HepG2 (cell line): Measurements from ENCODE around the gene NFATC3. TPM values are rescaled to one million over a fixed set of nuclear protein-coding genes. Genes with fewer than 3 reads are reported as not detected.

Experiments
- CBX1 ChIP-seq: IDR thresholded peaks from one replicate; pipeline ENCODE4 v1.6.1; 2016; ENCODE audit warnings: antibody characterized with exemption, low read depth
- MTA3 ChIP-seq: sonication (generic); formaldehyde crosslinking; IDR thresholded peaks from 2 replicates; pipeline ENCODE4 v1.4.0; 2020; ENCODE audit warnings: missing genetic modification reagents
- NFIC ChIP-seq: IDR thresholded peaks from 2 replicates; pipeline ENCODE4 v1.6.1; 2012; ENCODE audit warnings: mild to moderate bottlenecking, low read length, inconsistent platforms
- NFRKB ChIP-seq: fragments of 450-650 bp; IDR thresholded peaks from 2 replicates; pipeline ENCODE4 v1.6.1; 2017
- SMAD3 ChIP-seq: sonication (generic); formaldehyde crosslinking; IDR thresholded peaks from 2 replicates; pipeline ENCODE4 v1.4.0; 2020; ENCODE audit warnings: missing genetic modification reagents
- SP140L ChIP-seq: sonication (generic); formaldehyde crosslinking; IDR thresholded peaks from 2 replicates; pipeline ENCODE4 v1.4.0; 2020; ENCODE audit warnings: missing genetic modification reagents, borderline replicate concordance
- STAG1 ChIP-seq: sonication (generic); formaldehyde crosslinking; IDR thresholded peaks from 2 replicates; pipeline ENCODE4 v1.4.0; 2020; ENCODE audit warnings: missing genetic modification reagents
- U2AF2 ChIP-seq: fragments of 200-400 bp; formaldehyde crosslinking; IDR thresholded peaks from 2 replicates; pipeline ENCODE4 v1.6.1; 2017; ENCODE audit warnings: low read depth, mild to moderate bottlenecking, low read length
- ZNF3 ChIP-seq: IDR thresholded peaks from 2 replicates; pipeline ENCODE4 v1.7.0; 2017; ENCODE audit warnings: inconsistent platforms
- ZNF350 ChIP-seq: sonication (generic); formaldehyde crosslinking; IDR thresholded peaks from 2 replicates; pipeline ENCODE4 v1.4.0; 2020; ENCODE audit warnings: mild to moderate bottlenecking, low read depth, missing genetic modification reagents, borderline replicate concordance
- ZNF713 ChIP-seq: sonication (generic); formaldehyde crosslinking; IDR thresholded peaks from 2 replicates; pipeline ENCODE4 v1.4.0; 2020; ENCODE audit warnings: mild to moderate bottlenecking, missing genetic modification reagents
- ZNF850 ChIP-seq: sonication (generic); formaldehyde crosslinking; conservative IDR thresholded peaks from 2 replicates; pipeline ENCODE4 v1.9.0; 2021; ENCODE audit warnings: mild to moderate bottlenecking, missing genetic modification reagents
- polyA plus RNA-seq, 8 experiments: library from polyadenylated mRNA; depleted of rRNA in 3 of 8; stranded (reverse) in 7 of 8; unstranded in 1 of 8; fragments of >200 nt; fragmentation: Illumina TruSeq in 4 of 8; extraction: Trizol in 4 of 8; gene quantifications; 2 replicates each; pipeline versions ENCODE4 v1.2.1 to v1.2.3, GENCODE V29; 2011 to 2016; ENCODE audit warnings: low read depth in 4 of 8, missing spikeins in 1 of 8, mixed read lengths in 1 of 8; ENCODE audit not compliant: insufficient read depth in 1 of 8
- total RNA-seq, 5 experiments: library from RNA; depleted of rRNA; stranded (reverse); fragments of >200 nt; fragmentation: Illumina TruSeq; extraction: Trizol; gene quantifications; 2 replicates each; pipeline ENCODE4 v1.2.3, GENCODE V29; 2016; ENCODE audit warnings: low read depth in 1 of 5
- TF ChIP-seq, protein P1 (sequence below): sonication (generic); formaldehyde crosslinking; IDR thresholded peaks from 2 replicates; pipeline ENCODE4 v1.4.0; 2020; ENCODE audit warnings: missing genetic modification reagents, mild to moderate bottlenecking, borderline replicate concordance
- TF ChIP-seq, protein P2 (sequence below): sonication (generic); formaldehyde crosslinking; IDR thresholded peaks from 2 replicates; pipeline ENCODE4 v1.5.0; 2020; ENCODE audit warnings: mild to moderate bottlenecking, missing genetic modification reagents
- TF ChIP-seq, protein P3 (sequence below): sonication (generic); formaldehyde crosslinking; IDR thresholded peaks from 2 replicates; pipeline ENCODE4 v1.5.1; 2020; ENCODE audit warnings: missing genetic modification reagents, mild to moderate bottlenecking, borderline replicate concordance
- TF ChIP-seq, protein P4 (sequence below): fragments of 450-650 bp; IDR thresholded peaks from 2 replicates; pipeline ENCODE4 v1.6.1; 2016
- TF ChIP-seq, protein P5 (sequence below): sonication (generic); formaldehyde crosslinking; IDR thresholded peaks from 2 replicates; pipeline ENCODE4 v1.5.0; 2020; ENCODE audit warnings: missing genetic modification reagents

NFATC3 gene
- total and polyA plus RNA-seq, 2 of the 13 experiments (the other 11 are each of a cell fraction or from before 2014, with no cell fraction given) = 52.6 to 62.7 TPM

DNA sequence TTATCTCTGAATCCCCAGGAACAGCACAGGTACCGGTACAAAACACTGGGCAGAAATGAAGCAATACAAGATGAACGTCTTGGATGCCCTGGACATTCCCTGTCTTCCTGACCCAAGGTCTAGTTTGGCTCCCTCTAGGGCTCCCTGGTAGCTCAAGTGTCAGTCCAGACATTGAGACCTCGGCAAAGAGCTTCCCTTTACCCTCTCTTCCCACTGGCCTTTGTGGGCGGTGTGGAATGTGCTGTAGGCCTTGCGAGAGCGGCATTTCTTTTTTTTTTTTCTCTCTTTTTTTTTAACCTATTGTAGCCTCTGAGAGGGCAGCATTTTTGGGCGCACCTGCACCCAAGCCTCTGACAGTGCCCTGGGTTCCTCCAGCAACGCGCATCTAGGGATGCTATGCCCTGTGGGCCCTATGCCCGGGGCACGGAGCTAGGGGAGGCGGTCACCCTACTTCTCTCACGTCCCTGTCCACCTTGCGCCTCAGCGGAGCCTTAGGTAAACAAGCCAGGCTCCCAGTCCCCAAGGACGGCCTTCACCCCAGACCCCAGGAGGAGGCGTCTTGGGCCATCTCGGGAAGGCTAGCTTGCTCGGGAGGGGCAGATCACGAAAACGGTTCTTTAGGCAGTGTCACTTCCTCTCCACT is 1.2 kb upstream of the NFATC3 start (continued):
- TF ChIP-seq, protein P1, sequence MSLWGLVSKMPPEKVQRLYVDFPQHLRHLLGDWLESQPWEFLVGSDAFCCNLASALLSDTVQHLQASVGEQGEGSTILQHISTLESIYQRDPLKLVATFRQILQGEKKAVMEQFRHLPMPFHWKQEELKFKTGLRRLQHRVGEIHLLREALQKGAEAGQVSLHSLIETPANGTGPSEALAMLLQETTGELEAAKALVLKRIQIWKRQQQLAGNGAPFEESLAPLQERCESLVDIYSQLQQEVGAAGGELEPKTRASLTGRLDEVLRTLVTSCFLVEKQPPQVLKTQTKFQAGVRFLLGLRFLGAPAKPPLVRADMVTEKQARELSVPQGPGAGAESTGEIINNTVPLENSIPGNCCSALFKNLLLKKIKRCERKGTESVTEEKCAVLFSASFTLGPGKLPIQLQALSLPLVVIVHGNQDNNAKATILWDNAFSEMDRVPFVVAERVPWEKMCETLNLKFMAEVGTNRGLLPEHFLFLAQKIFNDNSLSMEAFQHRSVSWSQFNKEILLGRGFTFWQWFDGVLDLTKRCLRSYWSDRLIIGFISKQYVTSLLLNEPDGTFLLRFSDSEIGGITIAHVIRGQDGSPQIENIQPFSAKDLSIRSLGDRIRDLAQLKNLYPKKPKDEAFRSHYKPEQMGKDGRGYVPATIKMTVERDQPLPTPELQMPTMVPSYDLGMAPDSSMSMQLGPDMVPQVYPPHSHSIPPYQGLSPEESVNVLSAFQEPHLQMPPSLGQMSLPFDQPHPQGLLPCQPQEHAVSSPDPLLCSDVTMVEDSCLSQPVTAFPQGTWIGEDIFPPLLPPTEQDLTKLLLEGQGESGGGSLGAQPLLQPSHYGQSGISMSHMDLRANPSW (CRISPR knock-in tag) = peak; percentile 70; the same call in 1 of the 2 replicates
- TF ChIP-seq NFIC (no peak), MTA3 (CRISPR knock-in tag) (no peak), NFRKB (no peak), ZNF713 (no peak), SMAD3 (CRISPR knock-in tag) (no peak), ZNF350 (CRISPR knock-in tag) (no peak), SP140L (CRISPR knock-in tag) (no peak; the same call in 1 of the 2 replicates), U2AF2 (no peak), ZNF3 (CRISPR knock-in tag) (no peak), CBX1 (no peak), STAG1 (no peak), ZNF850 (CRISPR knock-in tag) (no peak)
- TF ChIP-seq, protein P2, sequence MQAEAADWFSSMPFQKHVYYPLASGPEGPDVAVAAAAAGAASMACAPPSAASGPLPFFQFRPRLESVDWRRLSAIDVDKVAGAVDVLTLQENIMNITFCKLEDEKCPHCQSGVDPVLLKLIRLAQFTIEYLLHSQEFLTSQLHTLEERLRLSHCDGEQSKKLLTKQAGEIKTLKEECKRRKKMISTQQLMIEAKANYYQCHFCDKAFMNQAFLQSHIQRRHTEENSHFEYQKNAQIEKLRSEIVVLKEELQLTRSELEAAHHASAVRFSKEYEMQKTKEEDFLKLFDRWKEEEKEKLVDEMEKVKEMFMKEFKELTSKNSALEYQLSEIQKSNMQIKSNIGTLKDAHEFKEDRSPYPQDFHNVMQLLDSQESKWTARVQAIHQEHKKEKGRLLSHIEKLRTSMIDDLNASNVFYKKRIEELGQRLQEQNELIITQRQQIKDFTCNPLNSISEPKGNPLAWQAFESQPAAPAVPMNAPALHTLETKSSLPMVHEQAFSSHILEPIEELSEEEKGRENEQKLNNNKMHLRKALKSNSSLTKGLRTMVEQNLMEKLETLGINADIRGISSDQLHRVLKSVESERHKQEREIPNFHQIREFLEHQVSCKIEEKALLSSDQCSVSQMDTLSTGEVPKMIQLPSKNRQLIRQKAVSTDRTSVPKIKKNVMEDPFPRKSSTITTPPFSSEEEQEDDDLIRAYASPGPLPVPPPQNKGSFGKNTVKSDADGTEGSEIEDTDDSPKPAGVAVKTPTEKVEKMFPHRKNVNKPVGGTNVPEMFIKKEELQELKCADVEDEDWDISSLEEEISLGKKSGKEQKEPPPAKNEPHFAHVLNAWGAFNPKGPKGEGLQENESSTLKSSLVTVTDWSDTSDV (CRISPR knock-in tag) = no peak
- TF ChIP-seq, protein P3, sequence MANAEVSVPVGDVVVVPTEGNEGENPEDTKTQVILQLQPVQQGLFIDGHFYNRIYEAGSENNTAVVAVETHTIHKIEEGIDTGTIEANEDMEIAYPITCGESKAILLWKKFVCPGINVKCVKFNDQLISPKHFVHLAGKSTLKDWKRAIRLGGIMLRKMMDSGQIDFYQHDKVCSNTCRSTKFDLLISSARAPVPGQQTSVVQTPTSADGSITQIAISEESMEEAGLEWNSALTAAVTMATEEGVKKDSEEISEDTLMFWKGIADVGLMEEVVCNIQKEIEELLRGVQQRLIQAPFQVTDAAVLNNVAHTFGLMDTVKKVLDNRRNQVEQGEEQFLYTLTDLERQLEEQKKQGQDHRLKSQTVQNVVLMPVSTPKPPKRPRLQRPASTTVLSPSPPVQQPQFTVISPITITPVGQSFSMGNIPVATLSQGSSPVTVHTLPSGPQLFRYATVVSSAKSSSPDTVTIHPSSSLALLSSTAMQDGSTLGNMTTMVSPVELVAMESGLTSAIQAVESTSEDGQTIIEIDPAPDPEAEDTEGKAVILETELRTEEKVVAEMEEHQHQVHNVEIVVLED (CRISPR knock-in tag) = no peak
- TF ChIP-seq, protein P4, sequence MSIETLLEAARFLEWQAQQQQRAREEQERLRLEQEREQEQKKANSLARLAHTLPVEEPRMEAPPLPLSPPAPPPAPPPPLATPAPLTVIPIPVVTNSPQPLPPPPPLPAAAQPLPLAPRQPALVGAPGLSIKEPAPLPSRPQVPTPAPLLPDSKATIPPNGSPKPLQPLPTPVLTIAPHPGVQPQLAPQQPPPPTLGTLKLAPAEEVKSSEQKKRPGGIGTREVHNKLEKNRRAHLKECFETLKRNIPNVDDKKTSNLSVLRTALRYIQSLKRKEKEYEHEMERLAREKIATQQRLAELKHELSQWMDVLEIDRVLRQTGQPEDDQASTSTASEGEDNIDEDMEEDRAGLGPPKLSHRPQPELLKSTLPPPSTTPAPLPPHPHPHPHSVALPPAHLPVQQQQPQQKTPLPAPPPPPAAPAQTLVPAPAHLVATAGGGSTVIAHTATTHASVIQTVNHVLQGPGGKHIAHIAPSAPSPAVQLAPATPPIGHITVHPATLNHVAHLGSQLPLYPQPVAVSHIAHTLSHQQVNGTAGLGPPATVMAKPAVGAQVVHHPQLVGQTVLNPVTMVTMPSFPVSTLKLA = no peak
- TF ChIP-seq, protein P5, sequence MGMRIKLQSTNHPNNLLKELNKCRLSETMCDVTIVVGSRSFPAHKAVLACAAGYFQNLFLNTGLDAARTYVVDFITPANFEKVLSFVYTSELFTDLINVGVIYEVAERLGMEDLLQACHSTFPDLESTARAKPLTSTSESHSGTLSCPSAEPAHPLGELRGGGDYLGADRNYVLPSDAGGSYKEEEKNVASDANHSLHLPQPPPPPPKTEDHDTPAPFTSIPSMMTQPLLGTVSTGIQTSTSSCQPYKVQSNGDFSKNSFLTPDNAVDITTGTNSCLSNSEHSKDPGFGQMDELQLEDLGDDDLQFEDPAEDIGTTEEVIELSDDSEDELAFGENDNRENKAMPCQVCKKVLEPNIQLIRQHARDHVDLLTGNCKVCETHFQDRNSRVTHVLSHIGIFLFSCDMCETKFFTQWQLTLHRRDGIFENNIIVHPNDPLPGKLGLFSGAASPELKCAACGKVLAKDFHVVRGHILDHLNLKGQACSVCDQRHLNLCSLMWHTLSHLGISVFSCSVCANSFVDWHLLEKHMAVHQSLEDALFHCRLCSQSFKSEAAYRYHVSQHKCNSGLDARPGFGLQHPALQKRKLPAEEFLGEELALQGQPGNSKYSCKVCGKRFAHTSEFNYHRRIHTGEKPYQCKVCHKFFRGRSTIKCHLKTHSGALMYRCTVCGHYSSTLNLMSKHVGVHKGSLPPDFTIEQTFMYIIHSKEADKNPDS (CRISPR knock-in tag) = 0 out of 2 replicates have a peak, but pooled peaks have one; percentile 13
